Stimulated activated naive CD8-positive, alpha-beta T cell treated with anti-CD3 and anti-CD28 coated beads, Interleukin-15, Interleukin-2, amounts not matched to agents 100 ng/mL and 50 ng/mL, for 24 hours (primary cell): Measurements from ENCODE around the gene MMP19.
A peak's percentile ranks its signal among the peaks of the same experiment; 100 is the strongest.

ENCODE experiments used
- H3K27ac Mint-ChIP-seq: one replicate; pipeline ENCODE4 v1.8.0; 2021; ENCODE audit warnings: mild to moderate bottlenecking, mixed read lengths
- H3K27me3 Mint-ChIP-seq: one replicate; pipeline ENCODE4 v1.8.0; 2021; ENCODE audit warnings: mixed read lengths
- H3K36me3 Mint-ChIP-seq: one replicate; pipeline ENCODE4 v1.8.0; 2021; ENCODE audit warnings: low read depth, mixed read lengths
- H3K4me1 Mint-ChIP-seq: one replicate; pipeline ENCODE4 v1.8.0; 2021; ENCODE audit warnings: low read depth, mixed read lengths
- H3K4me3 Mint-ChIP-seq: one replicate; pipeline ENCODE4 v1.8.0; 2021; ENCODE audit warnings: mild to moderate bottlenecking, mixed read lengths
- H3K9me3 Mint-ChIP-seq: one replicate; pipeline ENCODE4 v1.8.0; 2021; ENCODE audit warnings: mixed read lengths

The MMP19 gene

GRCh38 chr12:55812088-55812487 is 30.6 kb downstream of the MMP19 start:
- no peaks in the 10 kb centered on the region for H3K27me3 Mint-ChIP-seq
- H3K4me1 Mint-ChIP-seq = peaks cover 51% of the 10 kb centered on the region
- H3K9me3 Mint-ChIP-seq = no peaks in the 10 kb centered on the region
- H3K27ac Mint-ChIP-seq = no peak overlapping the region
- H3K36me3 Mint-ChIP-seq = peaks cover 39% of the 10 kb centered on the region
- H3K4me3 Mint-ChIP-seq = no peak overlapping the region

GRCh38 chr12:55809274-55809673 is 33.5 kb downstream of the MMP19 start:
- Mint-ChIP-seq H3K27me3 (no peaks in the 10 kb centered on the region), H3K36me3 (peaks cover 34% of the 10 kb centered on the region), H3K9me3 (no peaks in the 10 kb centered on the region), H3K27ac (no peak overlapping the region), H3K4me3 (no peak overlapping the region), H3K4me1 (peaks cover 34% of the 10 kb centered on the region)

- H3K4me1 Mint-ChIP-seq = peaks cover 19% of the 10 kb centered on the region
Measured at GRCh38 chr12:55806982-55807381, 35.8 kb downstream of the MMP19 start.

GRCh38 chr12:55797550-55797949 is 45.2 kb downstream of the MMP19 start:
- H3K4me3 Mint-ChIP-seq = no peak overlapping the region
- H3K4me1 Mint-ChIP-seq = peaks cover 3% of the 10 kb centered on the region
- no peak overlapping the region for H3K27ac Mint-ChIP-seq
- H3K27me3 Mint-ChIP-seq = no peaks in the 10 kb centered on the region
- H3K36me3 Mint-ChIP-seq = peaks cover 75% of the 10 kb centered on the region
- H3K9me3 Mint-ChIP-seq = no peaks in the 10 kb centered on the region

More at GRCh38 chr12:55806982-55807381, 35.8 kb downstream of the MMP19 start:
- H3K36me3 Mint-ChIP-seq = peaks cover 28% of the 10 kb centered on the region
- no peak overlapping the region for H3K4me3 Mint-ChIP-seq
- no peaks in the 10 kb centered on the region for H3K27me3 Mint-ChIP-seq
- H3K27ac Mint-ChIP-seq = no peak overlapping the region
- no peaks in the 10 kb centered on the region for H3K9me3 Mint-ChIP-seq

- H3K27me3 Mint-ChIP-seq = no peaks in the 10 kb centered on the region
- H3K36me3 Mint-ChIP-seq = peaks cover 70% of the 10 kb centered on the region
- no peaks in the 10 kb centered on the region for H3K9me3 Mint-ChIP-seq
- H3K4me3 Mint-ChIP-seq = no peak overlapping the region
- H3K4me1 Mint-ChIP-seq = peaks cover 3% of the 10 kb centered on the region
- H3K27ac Mint-ChIP-seq = peak overlapping the region; percentile 43
Measured at GRCh38 chr12:55797068-55797467, 45.7 kb downstream of the MMP19 start.

GRCh38 chr12:55795950-55796349 is 46.8 kb downstream of the MMP19 start:
- no peaks in the 10 kb centered on the region for H3K9me3 Mint-ChIP-seq
- peaks cover 63% of the 10 kb centered on the region for H3K36me3 Mint-ChIP-seq
- no peak overlapping the region for H3K27ac Mint-ChIP-seq
- no peak overlapping the region for H3K4me3 Mint-ChIP-seq
- H3K27me3 Mint-ChIP-seq = no peaks in the 10 kb centered on the region
- peaks cover 3% of the 10 kb centered on the region for H3K4me1 Mint-ChIP-seq

GRCh38 chr12:55789893-55790292 is 52.8 kb downstream of the MMP19 start:
- Mint-ChIP-seq H3K4me3 (no peak overlapping the region), H3K27me3 (no peaks in the 10 kb centered on the region), H3K4me1 (no peaks in the 10 kb centered on the region), H3K36me3 (peaks cover 62% of the 10 kb centered on the region), H3K27ac (no peak overlapping the region), H3K9me3 (no peaks in the 10 kb centered on the region)

- Mint-ChIP-seq H3K27me3 (no peaks in the 10 kb centered on the region), H3K4me1 (no peaks in the 10 kb centered on the region), H3K27ac (no peak overlapping the region), H3K9me3 (no peaks in the 10 kb centered on the region), H3K36me3 (peaks cover 61% of the 10 kb centered on the region), H3K4me3 (no peak overlapping the region)
Measured at GRCh38 chr12:55789171-55789570, 53.6 kb downstream of the MMP19 start.

- Mint-ChIP-seq H3K36me3 (peaks cover 61% of the 10 kb centered on the region), H3K9me3 (no peaks in the 10 kb centered on the region), H3K4me3 (no peak overlapping the region), H3K27ac (no peak overlapping the region), H3K4me1 (no peaks in the 10 kb centered on the region), H3K27me3 (no peaks in the 10 kb centered on the region)
Measured at GRCh38 chr12:55788546-55788945, 54.2 kb downstream of the MMP19 start.
